Lower leg skin (tissue), 4 donors: ENCODE measurements around the gene MTRR. TPM values are rescaled to one million over a fixed set of nuclear protein-coding genes. Genes with fewer than 3 reads are reported as not detected.

Experiments
- DNase-seq, 2 donors: peaks; one replicate each; pipeline ENCODE4 v3.0.0-alpha.2; 2019; ENCODE audit warnings: low spot score in 2 of 2
- H3K4me3 ChIP-seq: fragments of 200-600 bp; sonication (generic); 2 replicates; pipeline ENCODE4 v1.5.1; 2017; ENCODE audit warnings: mild to moderate bottlenecking, low read depth; ENCODE audit not compliant: poor library complexity, severe bottlenecking
- CTCF ChIP-seq, 3 donors: fragments of 450-650 bp; IDR thresholded peaks; one replicate each; pipeline ENCODE4 v1.5.1; 2016; ENCODE audit warnings: antibody characterized with exemption in 3 of 3, mild to moderate bottlenecking in 3 of 3, moderate library complexity in 2 of 3
- POLR2A ChIP-seq, 2 donors: fragments of 450-650 bp; IDR thresholded peaks; one replicate each; pipeline ENCODE4 v1.6.1; 2016 to 2017; ENCODE audit warnings: antibody characterized with exemption in 2 of 2, mild to moderate bottlenecking in 1 of 2, moderate library complexity in 1 of 2
- WGBS, 2 donors: methylation state at CpG; one replicate each; pipeline ENCODE4 v1.1.5; 2018; 5-methylcytosine and 5-hydroxymethylcytosine counted together
- intact Hi-C: fragments of 100-400 bp; cut with DNase I; formaldehyde crosslinking; loops from one replicate; pipeline ENCODE4 v1.15.0; 2023; ENCODE audit warnings: low total_unique reads
- total RNA-seq, 4 donors: library from RNA; depleted of rRNA; stranded (reverse); fragments of >200 nt; gene quantifications; one replicate each; pipeline ENCODE4 v1.1.0, GENCODE V29; 2016

The MTRR gene
- total RNA-seq, 4 donors from 2014 or later = 22.6 to 45.4 (median 30.5) TPM

- intact Hi-C loops = no loop called here
- H3K4me3 ChIP-seq = no peak overlapping the region
Measured at GRCh38 chr5:7871653-7872052, 2.7 kb downstream of the MTRR start.

GRCh38 chr5:7872517-7873130 lies 3.7 kb downstream of the MTRR start:
- WGBS, 2 donors = 72 to 77% methylated on average over 4 of the region's 4 CpGs
- intact Hi-C loops = no loop called here
- H3K4me3 ChIP-seq = no peak overlapping the region
- TF ChIP-seq POLR2A (IDR thresholded peaks at IDR 0.05) (no peak), CTCF (IDR thresholded peaks at IDR 0.05) (no peak)
- DNase-seq = no peak

More at GRCh38 chr5:7871653-7872052, 2.7 kb downstream of the MTRR start:
- no peak for DNase-seq
- TF ChIP-seq POLR2A (IDR thresholded peaks at IDR 0.05) (no peak), CTCF (IDR thresholded peaks at IDR 0.05) (no peak)
- WGBS, 2 donors = 77 to 87% methylated on average over 2 of the region's 2 CpGs

- no peak for DNase-seq
- intact Hi-C loops = no loop called here
- no peak overlapping the region for H3K4me3 ChIP-seq
- WGBS, 2 donors = 87 to 88% methylated on average over 9 of the region's 9 CpGs
- no peak for TF ChIP-seq CTCF (IDR thresholded peaks at IDR 0.05)
- TF ChIP-seq POLR2A (IDR thresholded peaks at IDR 0.05) = no peak
Measured at GRCh38 chr5:7873216-7873615, 4.3 kb downstream of the MTRR start.

- TF ChIP-seq CTCF (IDR thresholded peaks at IDR 0.05) (no peak), POLR2A (IDR thresholded peaks at IDR 0.05) (no peak)
- no peak for DNase-seq
- intact Hi-C loops = no loop called here
- WGBS, 2 donors = 99 to 100% methylated on average over 2 of the region's 2 CpGs
- H3K4me3 ChIP-seq = no peak overlapping the region
Measured at GRCh38 chr5:7874639-7875038, 5.7 kb downstream of the MTRR start.

- intact Hi-C loops = no loop called here
- 95 to 97% methylated on average over 4 of the region's 4 CpGs for WGBS, 2 donors
- DNase-seq = no peak
- no peak overlapping the region for H3K4me3 ChIP-seq
- TF ChIP-seq CTCF (IDR thresholded peaks at IDR 0.05) (no peak), POLR2A (IDR thresholded peaks at IDR 0.05) (no peak)
Measured at GRCh38 chr5:7875151-7875550, 6.2 kb downstream of the MTRR start.

- intact Hi-C loops = no loop called here
- H3K4me3 ChIP-seq = no peak overlapping the region
- no peak for TF ChIP-seq CTCF (IDR thresholded peaks at IDR 0.05)
- no peak for TF ChIP-seq POLR2A (IDR thresholded peaks at IDR 0.05)
- DNase-seq = no peak
- WGBS, 2 donors = 66 to 89% methylated on average over 3 of the region's 3 CpGs
Measured at GRCh38 chr5:7876867-7877266, 7.9 kb downstream of the MTRR start.
